Measurements from ENCODE around the gene KLF9.

KLF9 gene

DNA sequence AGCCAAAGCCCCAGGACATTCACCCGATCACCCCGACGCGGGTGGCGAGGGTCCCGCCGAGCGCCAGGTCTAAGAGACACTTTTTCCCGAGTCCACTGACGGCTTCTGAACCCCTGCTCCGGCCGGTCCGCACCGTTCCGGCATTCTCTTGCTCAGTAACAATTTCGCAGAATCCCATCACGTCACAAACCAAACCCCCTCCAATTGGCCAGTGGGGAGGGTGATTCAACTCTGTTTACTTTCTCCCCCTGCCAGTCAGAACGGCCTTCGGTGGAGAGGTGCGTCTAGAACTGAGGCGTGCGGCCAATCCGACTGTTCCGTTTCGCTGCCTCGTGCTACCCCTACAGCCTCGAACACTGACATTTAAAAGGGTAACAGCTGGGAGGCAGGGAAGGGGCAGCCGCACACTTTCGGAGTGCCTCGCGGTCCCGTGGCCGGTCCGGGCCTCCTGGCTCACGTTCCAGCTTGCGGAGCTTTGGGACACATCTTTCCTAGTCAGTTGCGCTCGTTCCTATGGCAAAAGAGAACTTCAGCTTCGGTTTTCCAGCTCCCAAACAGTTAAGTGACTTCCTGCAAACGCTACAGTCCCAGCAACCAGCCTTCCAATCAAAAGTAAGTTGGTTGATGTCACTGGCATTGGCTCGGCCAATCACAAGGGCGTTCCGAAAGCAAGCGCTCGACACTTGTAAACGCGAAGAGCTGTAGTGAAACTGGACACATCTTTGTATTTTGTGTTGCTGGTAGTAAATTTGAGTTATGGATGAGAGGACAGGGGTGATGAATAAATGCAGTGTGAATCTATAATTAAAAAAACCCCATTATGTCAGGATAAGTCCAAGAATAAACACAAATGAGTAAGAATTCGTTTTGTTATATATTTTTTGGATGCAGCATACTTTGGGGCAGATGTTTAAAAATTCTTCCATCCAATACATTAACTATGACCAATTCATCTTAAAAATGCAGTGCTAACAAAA, at the start of gene KLF9:
KLF9 (minus strand) TSS at position 859 of the 977 bp plus-strand sequence. CDS start 1,294 bp downstream, outside the sequence.
- peak; percentile 99 for DNase-seq

DNA sequence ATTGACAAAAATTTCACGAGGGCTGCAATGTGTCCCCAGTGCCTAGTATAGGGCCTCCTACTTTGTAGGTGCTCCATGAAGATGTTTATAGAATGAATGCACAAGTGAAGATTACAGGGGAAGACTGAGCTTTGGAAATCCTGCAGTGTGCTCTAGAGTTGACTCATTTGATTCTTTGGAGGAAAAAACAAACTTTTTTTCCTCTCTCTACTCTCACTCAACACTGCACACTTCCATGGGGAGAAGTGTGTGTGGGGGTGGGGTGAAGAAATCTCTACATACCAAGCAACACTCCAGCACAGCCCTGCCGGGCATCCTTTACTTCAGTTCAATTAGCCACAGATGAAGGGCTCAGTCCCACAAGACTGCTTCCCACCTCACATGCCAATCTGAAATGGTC, 49.4 kb upstream of the KLF9 start:
- DNase-seq = no peak

DNA sequence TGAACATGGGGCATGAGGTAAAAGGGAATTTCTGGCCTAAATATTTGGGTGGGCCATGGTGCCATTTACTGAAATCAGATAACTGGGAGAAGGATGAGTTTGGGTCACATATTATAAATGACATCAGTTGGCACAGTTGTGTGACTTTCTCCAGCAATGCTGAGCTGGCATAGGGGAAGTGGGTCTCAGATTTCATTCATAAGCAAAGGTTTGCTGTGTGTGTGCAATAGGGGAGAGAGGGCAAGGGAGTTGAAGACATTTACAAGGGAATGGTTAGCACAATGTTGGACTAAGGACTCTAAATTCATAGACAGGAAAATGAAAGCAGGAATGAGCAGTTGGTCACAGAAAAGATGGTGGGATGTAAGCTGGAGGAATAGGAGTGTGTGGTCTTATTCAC, 47.8 kb upstream of the KLF9 start:
- DNase-seq = no peak

DNA sequence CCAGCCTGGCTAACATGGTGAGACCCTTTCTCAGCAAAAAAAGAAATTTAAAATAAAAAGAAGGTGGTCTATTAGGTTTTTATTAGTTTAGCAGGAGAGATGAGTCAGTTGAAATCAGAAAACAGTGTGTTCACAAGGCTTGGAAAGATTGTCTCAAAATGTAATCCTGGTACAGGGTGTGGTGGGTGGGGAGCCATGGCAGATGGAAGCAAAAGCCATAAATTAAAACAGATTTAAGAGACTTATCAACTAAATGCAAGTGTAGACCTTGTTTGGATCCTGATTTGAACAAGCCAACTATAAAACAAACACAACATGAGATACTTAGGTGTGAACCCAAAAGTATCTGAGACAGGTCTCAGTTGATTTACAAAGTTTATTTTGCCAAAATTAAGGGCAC, 42.8 kb upstream of the KLF9 start:
- DNase-seq = no peak

DNA sequence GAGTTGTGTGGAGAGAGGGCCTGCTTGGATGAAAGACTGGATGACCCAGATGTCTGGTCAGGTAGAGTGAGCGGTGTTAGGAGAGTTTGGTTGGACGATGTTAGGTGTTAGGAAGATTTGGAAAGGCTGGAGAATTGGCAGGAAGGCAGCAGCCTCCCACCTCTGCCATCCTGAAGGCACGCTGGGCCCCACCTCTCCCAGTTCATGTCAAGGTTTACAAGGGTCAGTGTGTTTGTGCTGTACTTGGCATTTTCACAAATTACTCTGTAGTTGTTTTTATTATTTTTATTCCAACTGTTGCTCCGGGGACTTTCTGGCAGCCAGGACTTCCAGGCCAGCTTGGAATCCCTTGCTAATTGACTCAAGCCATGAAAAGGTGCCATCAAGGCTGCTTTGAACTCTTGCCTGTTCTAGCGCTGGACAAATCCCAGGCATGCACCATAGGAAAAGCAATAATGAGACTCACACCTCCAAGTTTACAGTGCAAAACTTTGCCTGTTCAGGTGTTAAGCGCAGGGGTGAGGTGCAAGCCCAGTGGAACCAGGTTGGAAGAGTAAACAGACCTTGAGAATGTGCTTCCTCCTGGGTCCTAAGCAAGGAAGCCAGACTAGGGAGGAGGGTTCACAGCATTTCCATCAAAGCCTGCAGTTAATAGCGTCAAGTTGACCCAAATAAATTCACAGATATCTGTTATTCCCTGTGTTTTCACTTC, 41.7 kb upstream of the KLF9 start:
- no peak for DNase-seq

DNA sequence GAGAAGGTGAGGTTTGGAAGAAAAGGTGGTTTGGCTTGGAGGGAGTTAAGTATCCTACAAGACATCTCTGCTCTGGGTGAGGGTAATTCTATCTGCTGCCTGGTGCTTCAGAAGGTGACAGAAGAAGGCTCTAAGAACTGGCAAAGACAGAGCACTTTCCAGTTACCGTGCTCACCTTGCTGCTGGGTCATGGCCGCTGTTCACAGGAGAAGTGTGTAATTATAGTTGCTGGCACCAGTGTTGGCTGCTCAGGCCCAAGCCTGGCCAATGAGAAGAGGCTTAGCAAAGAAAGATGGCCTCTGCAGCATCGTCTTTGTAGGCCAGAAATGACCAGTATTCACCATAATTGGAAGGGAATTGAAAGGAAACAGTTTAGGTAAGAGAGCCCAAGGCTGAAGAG, 37.9 kb upstream of the KLF9 start:
- no peak for DNase-seq

DNA sequence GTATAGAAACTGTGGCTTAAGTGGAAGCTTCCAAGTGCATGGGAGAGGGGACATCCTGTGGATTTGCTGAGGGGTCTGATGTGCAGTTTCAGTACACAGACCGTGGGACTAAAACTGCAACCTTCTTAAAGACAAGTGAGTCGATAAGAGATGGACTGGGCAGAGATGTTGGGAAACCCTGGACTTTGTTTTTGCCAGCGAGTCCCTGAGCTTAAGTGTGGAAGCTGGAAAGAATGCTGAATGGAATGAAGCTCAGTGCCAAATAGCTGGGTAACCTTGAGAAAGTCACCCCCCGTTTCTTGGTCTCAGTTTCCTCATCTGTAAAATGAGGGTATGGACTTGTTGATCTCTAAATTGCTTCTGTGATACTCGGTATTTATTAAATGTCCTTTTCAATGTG, 37.3 kb upstream of the KLF9 start:
- DNase-seq = no peak

DNA sequence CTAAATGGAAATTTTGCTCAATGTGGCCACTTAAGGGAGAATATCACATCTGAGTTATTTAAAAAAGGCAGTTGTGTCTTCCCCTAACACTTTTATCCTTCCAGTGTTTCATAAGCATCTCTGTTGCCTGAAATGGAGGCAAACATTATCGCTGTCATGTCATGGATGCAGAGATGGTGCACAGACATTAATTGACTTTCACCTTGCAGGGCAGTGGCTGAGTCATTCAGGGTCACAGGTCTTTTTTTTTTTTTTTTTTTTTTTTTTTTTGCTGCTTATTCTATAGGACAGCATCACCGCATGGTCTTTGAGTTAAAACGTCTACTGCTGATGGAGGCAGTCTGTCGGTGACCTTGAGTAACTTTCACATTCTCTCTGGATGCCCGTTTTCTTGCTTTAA, 36.3 kb upstream of the KLF9 start:
- DNase-seq = no peak

DNA sequence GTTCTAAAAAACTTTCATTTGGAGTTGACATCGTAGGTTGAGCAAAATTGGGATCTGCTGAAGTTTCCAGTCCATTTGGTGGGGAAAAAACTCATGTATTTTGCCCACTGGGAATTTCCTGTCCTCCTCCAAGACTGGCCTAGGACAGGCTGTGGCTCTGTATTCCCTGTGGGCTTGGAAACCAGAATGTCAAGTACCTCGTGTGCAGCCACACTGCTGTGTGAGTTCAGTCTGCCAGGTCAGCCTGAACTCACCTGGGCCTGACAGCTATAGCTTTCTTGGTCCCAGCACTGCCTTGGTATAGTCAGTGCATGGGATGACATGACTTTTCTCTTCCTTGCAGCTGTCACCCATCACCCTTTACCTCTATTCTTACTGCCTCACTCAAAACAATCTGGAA, 35.0 kb upstream of the KLF9 start:
- no peak for DNase-seq

DNA sequence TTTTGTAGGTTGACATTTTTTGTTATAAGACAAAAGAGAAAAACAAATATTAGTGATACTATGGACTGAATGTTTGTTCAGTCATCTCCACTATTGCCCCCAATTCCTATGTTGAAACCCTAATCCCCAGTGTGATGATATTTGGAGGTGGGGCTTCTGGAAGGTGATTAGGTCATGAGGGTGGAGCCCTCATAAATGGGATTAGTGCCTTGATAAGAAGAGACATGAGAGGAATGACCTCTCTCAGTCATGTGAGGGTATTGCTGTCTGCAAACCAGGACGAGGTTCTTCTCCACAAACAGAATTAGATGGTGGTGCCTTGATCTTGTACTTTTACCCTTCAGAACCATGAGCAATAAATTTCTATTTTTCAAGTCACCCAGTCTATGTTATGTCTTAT, 34.5 kb upstream of the KLF9 start:
- no peak for DNase-seq

DNA sequence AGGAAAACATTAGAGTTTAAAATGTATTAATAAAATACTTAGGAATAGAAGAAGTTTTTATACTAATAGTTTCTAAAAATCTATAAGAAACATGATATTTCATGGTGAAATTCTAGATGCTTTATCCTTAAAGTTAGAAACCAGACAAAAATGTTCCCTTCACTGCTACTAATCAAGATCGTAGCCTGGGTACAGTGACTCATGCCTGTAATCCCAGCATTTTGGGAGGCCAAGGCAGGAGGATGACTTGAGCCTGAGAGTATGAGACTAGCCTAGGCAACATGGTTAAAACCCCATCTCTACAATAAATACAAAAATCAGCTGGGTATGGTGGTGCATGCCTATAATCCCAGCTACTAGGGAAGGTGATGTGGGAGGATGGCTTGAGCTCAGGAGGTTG, 30.4 kb upstream of the KLF9 start:
- DNase-seq = peak; percentile 56

DNA sequence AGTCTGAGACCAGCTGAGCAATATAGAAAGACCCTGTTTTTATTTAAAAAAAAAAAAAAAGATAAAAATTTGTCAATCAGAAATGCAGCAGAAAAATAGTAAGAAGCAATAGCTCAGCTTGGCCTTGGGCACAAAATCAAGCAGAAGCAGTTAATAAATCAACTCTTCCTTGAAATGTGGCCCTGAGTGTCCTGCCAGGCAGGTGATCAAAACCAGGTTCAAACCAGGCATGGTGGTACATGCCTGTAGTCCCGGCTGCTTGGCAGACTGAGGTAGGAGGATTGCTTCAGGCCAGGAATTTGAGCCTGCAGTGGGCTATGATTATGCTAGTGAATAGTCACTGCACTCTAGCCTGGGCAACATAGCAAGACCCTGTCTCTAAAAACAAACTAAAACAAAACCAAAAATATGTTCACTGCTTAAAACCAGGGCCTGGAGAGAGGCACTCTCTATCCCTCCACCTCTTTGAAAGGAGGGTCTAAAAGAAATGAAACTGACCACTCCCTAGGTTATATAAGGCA, 27.9 kb upstream of the KLF9 start:
- no peak for DNase-seq

DNA sequence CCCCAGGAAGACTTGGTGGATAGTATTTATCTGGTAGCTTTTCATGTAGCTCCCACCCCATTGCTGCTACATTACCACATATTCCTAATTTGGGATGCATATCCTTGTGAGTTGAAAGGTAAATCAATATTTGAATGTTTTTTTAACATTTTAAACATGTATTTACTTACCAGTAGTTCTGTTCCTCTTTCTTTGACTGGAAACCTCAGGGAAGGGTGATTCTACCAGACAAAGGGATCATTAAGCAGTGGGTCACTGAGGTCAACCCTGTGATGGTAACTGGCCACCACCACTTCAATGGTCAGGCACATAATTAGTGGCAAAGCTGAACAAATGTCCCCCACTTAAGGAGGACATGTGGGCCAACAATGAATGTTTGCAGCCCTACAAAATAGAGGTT, 27.2 kb upstream of the KLF9 start:
- no peak for DNase-seq

DNA sequence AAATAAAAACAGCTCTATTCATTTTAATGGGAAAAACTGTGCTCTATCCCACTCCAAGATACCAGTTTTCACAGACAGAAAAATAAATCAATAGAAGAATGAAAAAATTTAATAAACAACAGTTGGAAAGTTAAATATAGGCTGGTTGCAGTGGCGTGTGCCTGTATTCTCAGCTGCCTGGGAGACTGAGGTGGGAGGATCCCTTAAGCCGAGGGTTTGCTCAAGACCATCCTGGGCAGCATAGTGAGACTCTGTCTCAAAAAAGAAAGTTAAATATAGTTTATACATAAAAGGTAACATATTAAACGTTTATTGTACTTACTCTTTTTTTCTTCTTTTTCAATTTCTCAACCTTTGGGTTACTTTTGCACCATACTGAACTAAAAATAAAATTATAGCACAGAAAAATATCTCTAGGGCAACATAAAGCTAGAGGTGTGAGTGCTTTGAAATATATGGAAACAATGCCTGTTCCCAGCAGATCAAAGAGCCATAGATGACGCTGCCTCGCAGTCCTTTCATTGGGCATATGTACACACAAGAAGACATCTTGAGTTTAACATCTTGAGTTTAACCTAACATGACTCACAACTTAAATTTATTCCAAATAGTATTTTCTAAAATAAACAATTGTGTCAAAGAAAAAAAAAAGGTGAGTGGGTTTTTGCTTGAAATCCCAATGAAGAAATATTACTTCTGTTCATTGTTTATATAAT, 25.7 kb upstream of the KLF9 start:
- peak; percentile 80 for DNase-seq

DNA sequence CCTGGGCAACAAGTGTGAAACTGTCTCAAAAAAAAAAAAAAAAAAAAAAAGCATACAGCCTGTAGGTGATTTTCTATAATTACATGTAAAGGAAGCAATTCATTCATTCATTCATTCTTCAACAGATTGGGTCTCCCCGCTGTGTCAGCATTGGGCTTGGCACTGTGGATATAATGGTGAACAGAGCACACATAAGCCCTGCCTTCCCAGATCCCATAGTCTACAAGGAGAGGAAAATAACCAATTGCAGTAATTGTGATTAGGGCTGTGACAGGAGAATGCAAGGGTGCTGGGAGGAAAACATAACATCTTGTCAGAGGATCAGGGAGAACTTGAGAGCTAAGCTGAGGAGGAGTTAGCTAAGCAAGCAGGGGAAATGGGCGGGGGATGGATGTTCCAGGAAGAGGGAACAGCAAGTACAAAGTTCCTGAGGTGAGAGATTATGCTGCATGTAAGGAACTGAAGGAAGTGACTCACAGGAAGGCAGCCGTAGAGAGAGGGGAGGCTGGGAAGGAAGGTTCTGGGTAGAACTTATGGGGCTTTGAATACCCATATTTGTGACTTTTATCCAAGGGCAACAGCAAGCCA, 24.0 kb upstream of the KLF9 start:
- peak; percentile 93 for DNase-seq

DNA sequence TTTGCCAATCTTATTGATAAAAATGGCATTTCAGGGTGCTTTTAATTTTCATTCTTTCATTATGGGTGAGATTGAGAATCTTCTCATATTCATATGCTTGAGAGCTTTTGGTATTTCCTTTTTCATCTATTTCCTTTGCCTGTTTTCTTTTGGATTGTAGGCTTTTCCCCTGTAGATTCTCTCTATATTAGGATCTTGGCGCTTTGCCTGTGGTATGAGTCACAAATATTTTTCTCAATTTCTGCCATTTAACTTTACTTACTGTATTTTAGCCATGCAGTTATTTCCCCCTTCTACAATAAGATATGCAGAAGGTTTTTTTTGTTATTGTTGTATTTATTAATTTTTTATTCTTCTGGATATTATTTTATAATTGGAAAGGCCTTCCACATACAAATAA, 21.5 kb upstream of the KLF9 start:
- DNase-seq = peak; percentile 84

DNA sequence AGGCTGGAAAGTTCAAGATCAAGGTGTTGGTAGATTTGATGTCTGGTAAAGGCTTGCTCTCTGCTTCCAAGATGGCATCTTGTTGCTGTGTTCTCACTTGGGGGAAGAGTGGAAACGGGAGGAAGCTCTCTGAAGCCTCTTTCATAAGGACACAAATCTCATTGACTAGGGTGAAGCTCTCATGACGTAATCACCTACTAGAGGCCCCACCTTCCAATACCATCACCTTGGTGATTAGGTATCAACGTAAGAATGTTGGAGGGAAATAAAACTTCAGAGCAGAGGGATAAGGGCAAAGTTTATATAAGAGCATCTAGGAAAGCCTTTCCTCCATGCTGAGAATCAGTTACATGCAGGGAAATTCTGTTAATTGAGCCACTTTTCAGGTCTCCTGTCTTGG, 15.4 kb upstream of the KLF9 start:
- DNase-seq = no peak

DNA sequence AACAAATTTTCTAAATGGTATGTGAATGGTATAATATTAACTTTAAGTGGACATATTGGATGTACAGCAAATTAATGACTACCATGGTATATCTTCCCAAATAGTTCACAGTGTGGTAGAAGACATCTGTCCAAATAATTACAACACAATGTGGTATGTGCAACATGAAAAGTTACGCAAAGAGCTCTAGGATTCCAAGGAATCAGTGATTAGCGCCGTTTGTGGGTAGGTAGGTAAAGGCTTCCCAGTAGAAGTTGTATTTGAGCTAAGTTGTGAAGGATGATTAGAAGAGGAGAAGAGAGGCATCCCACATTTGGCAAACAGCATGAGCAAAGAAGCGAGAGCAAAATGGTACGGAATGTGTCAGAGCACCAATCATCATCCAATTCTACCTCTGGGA, 14.3 kb upstream of the KLF9 start:
- peak; percentile 21 for DNase-seq

DNA sequence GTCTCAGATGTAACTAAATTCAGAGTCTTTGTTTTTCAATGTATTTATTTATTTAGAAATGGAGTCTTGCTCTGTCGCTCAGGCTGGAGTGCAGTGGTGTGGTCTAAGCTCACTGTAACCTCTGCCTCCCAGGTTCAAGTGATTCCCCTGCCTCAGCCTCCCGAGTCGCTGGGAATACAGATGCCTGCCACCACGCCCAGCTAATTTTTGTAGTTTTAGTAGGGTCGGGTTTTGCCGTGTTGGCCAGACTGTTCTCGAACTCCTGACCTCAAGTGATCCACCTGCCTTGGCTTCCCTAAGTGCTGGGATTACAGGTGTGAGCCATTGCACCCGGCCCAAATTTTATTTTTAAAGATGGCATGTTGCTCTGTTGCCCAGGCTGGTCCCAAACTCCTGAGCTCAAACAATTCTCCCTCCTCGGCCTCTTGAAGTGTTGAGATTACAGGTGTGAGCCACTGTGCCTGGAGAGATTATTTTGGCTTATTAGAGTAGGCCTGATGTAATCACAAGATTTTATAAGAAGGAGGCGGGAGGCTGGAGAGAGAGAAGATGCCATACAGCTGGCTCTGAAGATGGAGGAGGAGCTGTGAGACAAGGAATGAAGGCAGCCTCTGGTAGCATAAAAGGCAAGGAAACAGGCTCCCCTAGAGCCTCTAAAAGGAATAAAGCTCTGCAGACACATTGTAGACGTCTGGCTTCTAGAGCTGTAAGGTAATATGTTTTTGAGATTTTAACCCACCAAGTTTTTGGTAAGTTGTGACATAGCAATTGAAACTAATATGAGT, 12.9 kb upstream of the KLF9 start:
- peak; percentile 25 for DNase-seq

DNA sequence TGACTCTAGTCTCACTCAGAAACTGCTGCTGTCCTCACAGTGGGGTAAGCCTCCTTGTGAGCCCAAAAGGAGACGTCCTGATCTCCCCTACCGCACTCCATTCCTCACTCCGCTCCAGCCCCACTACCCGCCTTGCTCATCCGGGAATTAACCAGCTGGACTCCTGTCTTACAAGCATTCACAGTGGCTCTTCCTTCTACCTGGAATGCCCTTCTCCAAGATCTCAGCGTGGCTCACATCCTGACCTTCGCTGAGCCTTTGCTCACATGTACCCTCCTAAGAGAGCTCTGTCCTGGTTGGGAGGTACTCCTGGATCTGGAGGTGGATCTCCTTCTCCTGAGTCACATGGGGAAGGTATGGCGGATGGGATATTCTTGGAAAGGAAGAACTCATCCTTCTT, 10.7 kb upstream of the KLF9 start:
- DNase-seq = no peak

DNA sequence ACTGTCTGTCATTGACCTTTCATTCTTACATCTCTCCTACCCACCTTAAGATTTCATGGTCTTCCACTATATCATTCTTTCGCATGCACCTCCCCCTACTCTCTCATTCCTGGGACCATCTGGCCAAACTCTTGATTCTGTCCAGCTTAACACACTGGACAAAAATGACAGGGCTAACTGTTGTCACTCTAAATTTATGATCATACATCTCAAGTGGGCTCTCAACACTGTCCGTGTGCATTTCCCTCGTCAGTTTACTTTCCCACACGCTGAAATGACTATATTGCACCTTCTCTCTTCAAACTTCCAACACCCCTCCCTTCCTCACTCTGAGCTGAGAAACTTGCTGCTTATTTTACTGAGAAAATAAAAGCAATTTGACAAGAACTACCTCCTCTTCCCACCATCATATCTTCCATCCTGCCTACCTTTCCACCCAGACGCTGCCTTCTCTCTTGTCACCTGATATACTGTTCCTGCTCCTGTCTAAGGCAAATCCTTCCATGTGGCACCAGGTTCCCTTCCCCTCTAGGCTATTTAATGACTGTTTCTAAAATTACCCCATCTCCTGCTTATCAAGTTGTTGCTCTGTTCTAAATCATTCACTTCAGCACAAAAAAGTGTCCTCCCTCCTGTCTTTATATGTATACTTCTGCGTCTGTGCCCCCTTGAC, 8.1 kb upstream of the KLF9 start:
- DNase-seq = no peak
